Stomach (tissue), 9 donors: ENCODE data around the gene HMGB4. TPM values are rescaled to one million over a fixed set of nuclear protein-coding genes. Genes with fewer than 3 reads are reported as not detected.

Experiments
- DNase-seq, 2 donors: peaks; one replicate each; pipeline versions ENCODE4 v3.0.0 to v3.0.0-alpha.2; 2013 to 2019
- H3K27ac ChIP-seq, 5 donors: fragments of 200-600 bp in 4 of 5; sonication (generic) in 4 of 5; one replicate each; pipeline ENCODE4 v1.5.1; 2013 to 2019; ENCODE audit warnings: mild to moderate bottlenecking in 1 of 5, moderate library complexity in 1 of 5
- H3K27me3 ChIP-seq, 3 donors: fragments of 200-600 bp; sonication (generic); one replicate each; pipeline ENCODE4 v1.5.1; 2017 to 2019; ENCODE audit warnings: mixed run types in 1 of 3
- H3K36me3 ChIP-seq, 4 donors: fragments of 200-600 bp; sonication (generic); 1 replicate in 3 of 4; 2 replicates in 1 of 4; pipeline ENCODE4 v1.5.1; 2016 to 2019
- H3K4me1 ChIP-seq, 4 donors: fragments of 200-600 bp; sonication (generic); one replicate each; pipeline ENCODE4 v1.5.1; 2016 to 2019
- H3K4me3 ChIP-seq, 4 donors: fragments of 200-600 bp; sonication (generic) in 3 of 4; one replicate each; pipeline ENCODE4 v1.5.1; 2016 to 2019; ENCODE audit warnings: mild to moderate bottlenecking in 1 of 4
- H3K9me3 ChIP-seq, 4 donors: fragments of 200-600 bp; sonication (generic); one replicate each; pipeline ENCODE4 v1.5.1; 2016 to 2019
- CTCF ChIP-seq, 7 experiments: fragments of 450-650 bp in 4 of 7; fragments of 200-600 bp in 3 of 7; sonication (generic) in 3 of 7; IDR thresholded peaks; one replicate each; pipeline ENCODE4 v1.5.1; 2016 to 2019; ENCODE audit warnings: antibody characterized with exemption in 7 of 7, control low read depth in 2 of 7, mild to moderate bottlenecking in 1 of 7
- EP300 ChIP-seq: sonication (generic); formaldehyde crosslinking; IDR thresholded peaks from one replicate; pipeline ENCODE4 v1.6.1; 2017; ENCODE audit warnings: antibody characterized with exemption
- POLR2A ChIP-seq, 4 donors: fragments of 450-650 bp; IDR thresholded peaks; one replicate each; pipeline ENCODE4 v1.6.1; 2016; ENCODE audit warnings: antibody characterized with exemption in 4 of 4, control low read depth in 2 of 4, mild to moderate bottlenecking in 1 of 4, moderate library complexity in 1 of 4
- POLR2AphosphoS5 ChIP-seq, 3 donors: sonication (generic); formaldehyde crosslinking; IDR thresholded peaks; one replicate each; pipeline ENCODE4 v1.6.1; 2016; ENCODE audit warnings: antibody characterized with exemption in 3 of 3
- WGBS, 5 donors: extraction: QIAGEN DNeasy Blood & Tissue Kit in 3 of 5; methylation state at CpG; one replicate each; pipeline versions ENCODE4 v1.1.5 to v1.1.7; 2013 to 2018; 5-methylcytosine and 5-hydroxymethylcytosine counted together
- intact Hi-C: fragments of 100-400 bp; cut with DNase I; formaldehyde crosslinking; loops from one replicate; pipeline ENCODE4 v1.15.1; 2023; ENCODE audit warnings: low total_unique reads
- polyA plus RNA-seq, 3 donors: library from polyadenylated mRNA; stranded (reverse); fragments of 200-250 nt; gene quantifications; one replicate each; pipeline ENCODE4 v1.2.3, GENCODE V29; 2013
- total RNA-seq, 5 donors: library from RNA; depleted of rRNA; stranded (reverse); fragments of >200 nt; gene quantifications; one replicate each; pipeline versions ENCODE4 v1.1.0 to v1.2.3, GENCODE V29; 2014 to 2016
- donor health status: healthy with polysubstance abuse.
- donor health status: Bipolar disorder and iron deficiency.
- donor health status: healthy.

The HMGB4 gene
- total and polyA plus RNA-seq, 8 donors: not detected

GRCh38 chr1:33880305-33880704, 16.4 kb downstream of the HMGB4 start:
- H3K9me3 ChIP-seq: no peaks in the 10 kb centered on the region
- intact Hi-C loops: no loop called here
- no peak overlapping the region for H3K4me3 ChIP-seq
- H3K4me1 ChIP-seq: no peaks in the 10 kb centered on the region
- 48 to 53% (median 50%) methylated on average over 2 of the region's 2 CpGs for WGBS, 5 donors
- no peak overlapping the region for H3K27ac ChIP-seq
- H3K27me3 ChIP-seq: peaks cover 0 to 25% (median 0%) of the 10 kb centered on the region in 3 donors
- DNase-seq: no peak
- no peaks in the 10 kb centered on the region for H3K36me3 ChIP-seq
- TF ChIP-seq CTCF (IDR thresholded peaks at IDR 0.05) (no peak), POLR2A (IDR thresholded peaks at IDR 0.05) (no peak), POLR2AphosphoS5 (IDR thresholded peaks at IDR 0.05) (no peak)

GRCh38 chr1:33886496-33886895, 22.6 kb downstream of the HMGB4 start:
- Histone ChIP-seq H3K4me3 (no peak overlapping the region), H3K36me3 (no peaks in the 10 kb centered on the region), H3K9me3 (no peaks in the 10 kb centered on the region), H3K4me1 (no peaks in the 10 kb centered on the region), H3K27me3 (peaks cover 0 to 22% (median 0%) of the 10 kb centered on the region in 3 donors), H3K27ac (no peak overlapping the region)
- TF ChIP-seq POLR2A (IDR thresholded peaks at IDR 0.05) (no peak), POLR2AphosphoS5 (IDR thresholded peaks at IDR 0.05) (no peak)
- no peak for DNase-seq
- intact Hi-C loops: no loop called here
- 24 to 32% (median 27%) methylated on average over 5 of the region's 5 CpGs for WGBS, 5 donors

GRCh38 chr1:33893147-33893830, 29.4 kb downstream of the HMGB4 start:
- no peaks in the 10 kb centered on the region for H3K9me3 ChIP-seq
- intact Hi-C loops: no loop called here
- DNase-seq: peak in 1 of 2 donors; percentile 28
- H3K4me1 ChIP-seq: no peaks in the 10 kb centered on the region
- 40 to 65% (median 57%) methylated on average over 3 of the region's 3 CpGs for WGBS, 5 donors
- no peak overlapping the region for H3K4me3 ChIP-seq
- peak overlapping the region in 2 of 5 donors; percentile 32 to 53 for H3K27ac ChIP-seq
- no peaks in the 10 kb centered on the region for H3K36me3 ChIP-seq
- TF ChIP-seq EP300 (no peak), POLR2A (IDR thresholded peaks at IDR 0.05) (no peak), POLR2AphosphoS5 (IDR thresholded peaks at IDR 0.05) (no peak), CTCF (IDR thresholded peaks at IDR 0.05) (no peak)
- no peaks in the 10 kb centered on the region for H3K27me3 ChIP-seq

- H3K4me3 ChIP-seq: no peak overlapping the region
- no peak overlapping the region for H3K27ac ChIP-seq
- WGBS, 5 donors: 70 to 78% (median 74%) methylated on average over 8 of the region's 8 CpGs
- no peaks in the 10 kb centered on the region for H3K9me3 ChIP-seq
- no peaks in the 10 kb centered on the region for H3K36me3 ChIP-seq
- no peak for TF ChIP-seq POLR2AphosphoS5 (IDR thresholded peaks at IDR 0.05)
- no peak for TF ChIP-seq EP300
- TF ChIP-seq POLR2A (IDR thresholded peaks at IDR 0.05): no peak
- no peak for TF ChIP-seq CTCF (IDR thresholded peaks at IDR 0.05)
- H3K4me1 ChIP-seq: no peaks in the 10 kb centered on the region
- intact Hi-C loops: no loop called here
- no peak for DNase-seq
- no peaks in the 10 kb centered on the region for H3K27me3 ChIP-seq
These were observed 31.5 kb downstream of the HMGB4 start for GRCh38 chr1:33895396-33895795.

GRCh38 chr1:33895976-33896375, 32.1 kb downstream of the HMGB4 start:
- Histone ChIP-seq H3K4me3 (no peak overlapping the region), H3K27ac (no peak overlapping the region), H3K9me3 (no peaks in the 10 kb centered on the region), H3K4me1 (no peaks in the 10 kb centered on the region), H3K27me3 (no peaks in the 10 kb centered on the region), H3K36me3 (no peaks in the 10 kb centered on the region)
- 68 to 91% (median 82%) methylated on average over 2 of the region's 2 CpGs for WGBS, 5 donors
- DNase-seq: no peak
- TF ChIP-seq CTCF (IDR thresholded peaks at IDR 0.05) (no peak), POLR2A (IDR thresholded peaks at IDR 0.05) (no peak), POLR2AphosphoS5 (IDR thresholded peaks at IDR 0.05) (no peak), EP300 (no peak)
- intact Hi-C loops: no loop called here
